Type B pancreatic cell (in vitro differentiated cells): ENCODE data around the gene MEGF11. TPM values are rescaled to one million over a fixed set of nuclear protein-coding genes. Genes with fewer than 3 reads are reported as not detected.

Experiments used
- DNase-seq: peaks from one replicate; pipeline ENCODE4 v3.0.0; 2021; ENCODE audit warnings: mixed read lengths; ENCODE audit not compliant: unreplicated experiment; ENCODE audit errors: extremely low spot score
- H3K27ac Mint-ChIP-seq: 2 replicates; pipeline ENCODE4 v1.8.0; 2021; ENCODE audit warnings: mild to moderate bottlenecking, mixed read lengths
- H3K27me3 Mint-ChIP-seq: 2 replicates; pipeline ENCODE4 v1.8.0; 2021; ENCODE audit warnings: mixed read lengths
- H3K36me3 Mint-ChIP-seq: 2 replicates; pipeline ENCODE4 v1.8.0; 2021; ENCODE audit warnings: mixed read lengths
- H3K4me1 Mint-ChIP-seq: one replicate; pipeline ENCODE4 v1.8.0; 2021; ENCODE audit warnings: mixed read lengths; ENCODE audit not compliant: unreplicated experiment
- H3K4me3 Mint-ChIP-seq: 2 replicates; pipeline ENCODE4 v1.8.0; 2021; ENCODE audit warnings: mild to moderate bottlenecking, mixed read lengths
- H3K9me3 Mint-ChIP-seq: 2 replicates; pipeline ENCODE4 v1.8.0; 2021; ENCODE audit warnings: mixed read lengths
- CTCF ChIP-seq: fragments of 200-600 bp; sonication (generic); conservative IDR thresholded peaks from 2 replicates; pipeline ENCODE4 v1.5.0; 2021; ENCODE audit warnings: antibody characterized with exemption, mild to moderate bottlenecking
- total RNA-seq: library from RNA; stranded (reverse); gene quantifications from 2 replicates; pipeline ENCODE4 v1.2.1, GENCODE V29; 2021; ENCODE audit warnings: low replicate concordance

MEGF11 gene
- total RNA-seq, 1 donor from 2014 or later, result 3.3 TPM

GRCh38 chr15:65991721-65992483 is 261.6 kb downstream of the MEGF11 start:
- Mint-ChIP-seq H3K4me3 (no peak overlapping the region), H3K27me3 (peaks cover 51% of the 10 kb centered on the region)

GRCh38 chr15:65990298-65990981 is 263.1 kb downstream of the MEGF11 start:
- no peaks in the 10 kb centered on the region for H3K36me3 Mint-ChIP-seq
- H3K27ac Mint-ChIP-seq, result no peak overlapping the region
- H3K9me3 Mint-ChIP-seq, result no peaks in the 10 kb centered on the region
- H3K4me1 Mint-ChIP-seq, result peaks cover 3% of the 10 kb centered on the region
- H3K27me3 Mint-ChIP-seq, result peaks cover 60% of the 10 kb centered on the region
- TF ChIP-seq CTCF, result no peak
- H3K4me3 Mint-ChIP-seq, result no peak overlapping the region
- DNase-seq, result no peak

More at GRCh38 chr15:65991721-65992483, 261.6 kb downstream of the MEGF11 start:
- no peak for TF ChIP-seq CTCF
- DNase-seq, result no peak
- Mint-ChIP-seq H3K27ac (no peak overlapping the region), H3K9me3 (no peaks in the 10 kb centered on the region), H3K4me1 (peaks cover 3% of the 10 kb centered on the region), H3K36me3 (no peaks in the 10 kb centered on the region)

- Mint-ChIP-seq H3K36me3 (no peaks in the 10 kb centered on the region), H3K4me1 (peaks cover 5% of the 10 kb centered on the region), H3K27me3 (peaks cover 61% of the 10 kb centered on the region), H3K27ac (no peak overlapping the region), H3K9me3 (no peaks in the 10 kb centered on the region), H3K4me3 (no peak overlapping the region)
- TF ChIP-seq CTCF, result no peak
- no peak for DNase-seq
These were observed 266.4 kb downstream of the MEGF11 start for GRCh38 chr15:65987100-65987499.

- Mint-ChIP-seq H3K36me3 (no peaks in the 10 kb centered on the region), H3K9me3 (no peaks in the 10 kb centered on the region), H3K4me1 (peaks cover 5% of the 10 kb centered on the region), H3K27ac (no peak overlapping the region), H3K4me3 (no peak overlapping the region), H3K27me3 (peaks cover 59% of the 10 kb centered on the region)
- DNase-seq, result no peak
- no peak for TF ChIP-seq CTCF
These were observed 267.1 kb downstream of the MEGF11 start for GRCh38 chr15:65986416-65986815.

GRCh38 chr15:65985387-65985786 is 268.2 kb downstream of the MEGF11 start:
- Mint-ChIP-seq H3K27ac (no peak overlapping the region), H3K4me3 (no peak overlapping the region), H3K4me1 (peaks cover 10% of the 10 kb centered on the region), H3K36me3 (no peaks in the 10 kb centered on the region), H3K9me3 (no peaks in the 10 kb centered on the region), H3K27me3 (peaks cover 60% of the 10 kb centered on the region)
- no peak for DNase-seq
- TF ChIP-seq CTCF, result no peak
